ENCODE measurements around the gene PIMREG. TPM values are rescaled to one million over a fixed set of nuclear protein-coding genes. Genes with fewer than 3 reads are reported as not detected.

PIMREG gene
- total and polyA plus RNA-seq, 2 experiments from 2014 or later, result 11.3 to 70.6 TPM

DNA sequence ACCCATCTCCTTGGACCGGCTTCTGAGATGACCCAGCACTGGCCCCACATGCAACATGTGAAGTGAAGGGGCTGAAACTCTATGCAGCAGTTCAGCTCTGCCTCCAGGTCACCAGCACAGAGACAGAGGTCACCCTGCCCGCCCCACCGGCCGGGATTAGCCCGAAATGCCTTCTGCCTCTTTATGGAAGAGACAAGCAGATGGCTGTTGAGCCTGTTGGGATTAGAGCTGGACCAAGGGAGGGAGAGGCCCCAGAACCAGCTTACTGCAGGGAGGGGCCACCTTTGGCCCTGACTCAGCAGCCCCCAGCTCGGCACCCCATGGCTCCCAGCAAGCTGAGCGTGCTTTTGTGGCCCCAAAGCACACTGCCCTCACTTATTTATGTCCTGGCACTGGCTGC lies 15.0 kb upstream of the PIMREG start:
- Histone ChIP-seq H3K4me1 (ENCODE audit: low read depth) (no peaks in the 10 kb centered on the region), H3K4me3 (no peak overlapping the region), H3K27ac (no peak overlapping the region), H3K36me3 (no peaks in the 10 kb centered on the region), H3K27me3 (no peaks in the 10 kb centered on the region), H3K9me3 (ENCODE audit: low read depth) (no peaks in the 10 kb centered on the region)
- TF ChIP-seq, protein P1, sequence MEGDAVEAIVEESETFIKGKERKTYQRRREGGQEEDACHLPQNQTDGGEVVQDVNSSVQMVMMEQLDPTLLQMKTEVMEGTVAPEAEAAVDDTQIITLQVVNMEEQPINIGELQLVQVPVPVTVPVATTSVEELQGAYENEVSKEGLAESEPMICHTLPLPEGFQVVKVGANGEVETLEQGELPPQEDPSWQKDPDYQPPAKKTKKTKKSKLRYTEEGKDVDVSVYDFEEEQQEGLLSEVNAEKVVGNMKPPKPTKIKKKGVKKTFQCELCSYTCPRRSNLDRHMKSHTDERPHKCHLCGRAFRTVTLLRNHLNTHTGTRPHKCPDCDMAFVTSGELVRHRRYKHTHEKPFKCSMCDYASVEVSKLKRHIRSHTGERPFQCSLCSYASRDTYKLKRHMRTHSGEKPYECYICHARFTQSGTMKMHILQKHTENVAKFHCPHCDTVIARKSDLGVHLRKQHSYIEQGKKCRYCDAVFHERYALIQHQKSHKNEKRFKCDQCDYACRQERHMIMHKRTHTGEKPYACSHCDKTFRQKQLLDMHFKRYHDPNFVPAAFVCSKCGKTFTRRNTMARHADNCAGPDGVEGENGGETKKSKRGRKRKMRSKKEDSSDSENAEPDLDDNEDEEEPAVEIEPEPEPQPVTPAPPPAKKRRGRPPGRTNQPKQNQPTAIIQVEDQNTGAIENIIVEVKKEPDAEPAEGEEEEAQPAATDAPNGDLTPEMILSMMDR (IDR thresholded peaks at IDR 0.05; ENCODE audit: low read depth, low read length), result no peak
- no peak for DNase-seq (ENCODE audit: low read depth in 1 of 2, low spot score in 1 of 2)

DNA sequence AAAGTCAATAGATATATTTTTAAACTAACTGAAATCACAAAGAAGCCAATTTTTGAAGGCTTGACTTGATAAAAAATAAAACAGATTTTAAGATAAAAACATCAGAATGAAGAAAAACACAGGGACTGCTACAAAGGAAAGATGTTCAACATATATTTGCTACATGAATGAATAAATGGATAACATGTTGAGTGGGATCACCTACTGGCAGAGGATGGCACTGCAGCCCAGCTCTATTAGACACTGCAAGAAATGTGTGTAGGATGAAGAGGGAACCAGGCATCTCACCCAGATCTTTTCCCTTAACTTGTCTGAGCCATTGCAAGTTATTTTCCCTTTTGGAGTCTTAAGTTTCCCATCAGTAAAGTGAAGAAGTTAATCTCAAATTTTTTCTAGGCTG lies 13.5 kb upstream of the PIMREG start:
- Histone ChIP-seq H3K27me3 (no peaks in the 10 kb centered on the region), H3K4me1 (ENCODE audit: low read depth) (no peaks in the 10 kb centered on the region), H3K36me3 (no peaks in the 10 kb centered on the region), H3K27ac (no peak overlapping the region), H3K4me3 (no peak overlapping the region), H3K9me3 (ENCODE audit: low read depth) (no peaks in the 10 kb centered on the region)
- TF ChIP-seq, protein P1 (IDR thresholded peaks at IDR 0.05; ENCODE audit: low read depth, low read length), result peak; percentile 36
- DNase-seq (ENCODE audit: low read depth in 1 of 2, low spot score in 1 of 2), result no peak

DNA sequence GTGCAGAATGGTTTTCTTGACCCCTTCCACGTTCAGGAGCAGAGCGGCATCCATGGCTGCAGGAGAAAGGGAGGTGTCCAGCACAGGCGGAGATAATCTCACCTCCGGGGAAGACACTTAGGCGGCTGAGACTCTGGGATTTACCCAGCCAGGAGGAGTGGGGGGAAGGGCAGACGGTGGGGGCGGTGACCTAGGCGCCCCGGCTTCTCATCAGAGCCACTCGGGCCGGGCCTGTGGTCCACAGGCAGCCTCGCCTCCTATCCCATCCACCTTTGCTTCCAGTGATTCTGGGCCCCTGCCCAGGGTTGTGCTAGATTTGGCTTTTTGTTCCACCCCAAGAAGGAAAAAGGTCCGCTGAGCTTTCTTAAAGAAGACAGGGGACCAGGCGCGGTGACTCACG lies 9.2 kb upstream of the PIMREG start, which contains the start of gene AIPL1:
Gene AIPL1 (minus strand): TSS at position 71 of the 400 bp plus-strand sequence. CDS start 17 bp downstream, at position 54.
- TF ChIP-seq, protein P1 (IDR thresholded peaks at IDR 0.05; ENCODE audit: low read depth, low read length), result no peak
- Histone ChIP-seq H3K4me3 (no peak within 1 kb of the TSS), H3K9me3 (ENCODE audit: low read depth) (no peaks in the 10 kb centered on the region), H3K27me3 (peaks cover 9% of the 10 kb centered on the region), H3K36me3 (no peaks in the 10 kb centered on the region), H3K27ac (no peak within 1 kb of the TSS), H3K4me1 (ENCODE audit: low read depth) (no peaks in the 10 kb centered on the region)
- no peak for DNase-seq (ENCODE audit: low read depth in 1 of 2, low spot score in 1 of 2)

DNA sequence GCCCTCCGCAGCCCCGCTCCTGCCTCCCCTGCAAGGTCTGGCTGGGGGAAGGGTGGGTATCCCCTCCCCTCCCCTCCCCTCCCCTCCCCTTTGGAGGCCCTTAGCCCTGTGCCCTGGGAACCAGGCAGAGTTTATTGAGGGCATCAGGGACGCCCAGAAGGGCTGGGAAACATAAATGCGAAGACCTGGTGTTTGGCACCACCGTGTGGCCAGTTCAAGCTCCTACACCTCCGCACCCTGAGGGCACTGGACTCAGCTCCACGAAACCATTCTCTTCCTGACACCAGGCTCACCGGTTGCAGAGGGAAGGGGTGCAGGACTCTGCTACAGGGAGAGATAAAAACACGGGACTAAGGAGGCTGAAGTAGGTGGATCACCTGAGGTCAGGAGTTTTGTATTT lies 8.3 kb upstream of the PIMREG start:
- H3K4me1 ChIP-seq (ENCODE audit: low read depth), result no peaks in the 10 kb centered on the region
- no peak overlapping the region for H3K27ac ChIP-seq
- TF ChIP-seq, protein P1 (IDR thresholded peaks at IDR 0.05; ENCODE audit: low read depth, low read length), result peak; percentile 79
- H3K4me3 ChIP-seq, result no peak overlapping the region
- no peaks in the 10 kb centered on the region for H3K9me3 ChIP-seq (ENCODE audit: low read depth)
- H3K27me3 ChIP-seq, result peaks cover 9% of the 10 kb centered on the region
- no peaks in the 10 kb centered on the region for H3K36me3 ChIP-seq
- peak; percentile 77 to 81 for DNase-seq (ENCODE audit: low read depth in 1 of 2, low spot score in 1 of 2)

DNA sequence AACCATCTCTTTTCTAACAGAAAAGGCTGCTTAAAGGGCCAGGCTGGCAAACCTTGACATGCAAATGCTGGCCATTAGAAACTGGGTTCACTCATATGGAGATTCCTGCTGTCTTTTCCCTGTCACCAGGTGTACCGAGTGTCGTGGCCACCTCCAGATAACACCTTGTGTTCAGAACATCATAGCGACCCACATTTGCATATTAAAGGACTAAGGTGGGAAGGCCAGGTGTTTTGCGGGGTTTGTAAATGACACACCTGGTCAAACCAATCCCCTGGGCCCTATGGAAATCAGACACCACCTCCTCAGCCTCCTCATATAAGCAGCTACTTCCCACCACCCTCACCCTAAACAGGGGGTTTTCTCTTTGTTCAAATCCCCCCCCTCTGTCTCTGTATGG lies 6.8 kb upstream of the PIMREG start:
- Histone ChIP-seq H3K27ac (no peak overlapping the region), H3K4me3 (no peak overlapping the region), H3K27me3 (peaks cover 9% of the 10 kb centered on the region), H3K4me1 (ENCODE audit: low read depth) (no peaks in the 10 kb centered on the region), H3K9me3 (ENCODE audit: low read depth) (no peaks in the 10 kb centered on the region), H3K36me3 (no peaks in the 10 kb centered on the region)
- TF ChIP-seq, protein P1 (IDR thresholded peaks at IDR 0.05; ENCODE audit: low read depth, low read length), result no peak
- no peak for DNase-seq (ENCODE audit: low read depth in 1 of 2, low spot score in 1 of 2)

DNA sequence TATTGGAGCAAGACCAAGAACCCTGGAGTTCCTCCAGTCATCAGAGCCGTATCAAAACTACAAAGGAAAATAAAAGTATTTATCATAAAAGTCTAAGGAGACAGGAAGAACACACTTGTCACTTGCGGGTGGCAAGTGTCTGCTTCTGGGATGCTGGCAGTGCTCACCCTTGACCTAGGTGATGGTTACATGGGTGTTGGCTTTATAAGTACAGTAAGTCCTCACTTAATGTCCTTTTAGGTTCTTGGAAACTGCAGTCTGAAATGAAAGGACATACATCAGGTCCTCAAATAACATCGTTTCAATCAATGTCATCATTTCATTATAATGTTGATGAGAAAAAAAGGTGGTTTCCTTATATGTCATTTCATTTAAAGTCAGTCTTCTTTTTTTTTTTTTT lies 6.3 kb upstream of the PIMREG start:
- TF ChIP-seq, protein P1 (IDR thresholded peaks at IDR 0.05; ENCODE audit: low read depth, low read length), result no peak
- H3K4me3 ChIP-seq, result no peak overlapping the region
- DNase-seq (ENCODE audit: low read depth in 1 of 2, low spot score in 1 of 2), result no peak
- H3K27me3 ChIP-seq, result peaks cover 9% of the 10 kb centered on the region
- no peak overlapping the region for H3K27ac ChIP-seq
- H3K9me3 ChIP-seq (ENCODE audit: low read depth), result no peaks in the 10 kb centered on the region
- H3K36me3 ChIP-seq, result no peaks in the 10 kb centered on the region
- H3K4me1 ChIP-seq (ENCODE audit: low read depth), result no peaks in the 10 kb centered on the region

All from cardiac muscle cell (in vitro differentiated cells and primary cell).